ENCODE measurements around the gene ZSCAN18. TPM values are rescaled to one million over a fixed set of nuclear protein-coding genes. Genes with fewer than 3 reads are reported as not detected.

Gene ZSCAN18
- total and polyA plus RNA-seq, 3 donors from 2014 or later: 95.1 to 169 (median 150) TPM

DNA sequence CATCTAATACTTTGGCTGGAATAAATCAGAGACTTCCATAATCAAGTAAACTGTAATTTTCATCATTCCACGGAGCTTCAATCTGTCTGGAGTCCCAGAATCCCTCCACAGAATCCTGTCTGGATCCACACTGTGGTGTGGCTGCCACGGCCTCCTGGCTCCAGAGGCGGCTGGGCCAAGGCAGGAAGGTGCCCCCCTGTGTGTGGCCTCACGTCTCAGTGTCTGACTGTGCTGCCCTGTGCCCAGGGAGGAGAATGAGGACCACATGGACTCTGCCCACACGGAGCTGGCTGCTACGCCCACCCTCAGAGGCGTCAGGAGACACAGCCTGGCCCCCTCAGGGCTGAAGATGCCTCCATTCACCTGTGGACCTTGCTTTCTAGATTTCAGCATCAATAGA is 51.2 kb downstream of the ZSCAN18 start:
- no peaks in the 10 kb centered on the region for H3K9me3 ChIP-seq
- H3K36me3 ChIP-seq (ENCODE audit: low read depth, missing control alignments): no peaks in the 10 kb centered on the region
- WGBS, 2 donors: 89 to 94% methylated on average over 4 to 7 of the region's 7 CpGs
- TF ChIP-seq, protein P1, sequence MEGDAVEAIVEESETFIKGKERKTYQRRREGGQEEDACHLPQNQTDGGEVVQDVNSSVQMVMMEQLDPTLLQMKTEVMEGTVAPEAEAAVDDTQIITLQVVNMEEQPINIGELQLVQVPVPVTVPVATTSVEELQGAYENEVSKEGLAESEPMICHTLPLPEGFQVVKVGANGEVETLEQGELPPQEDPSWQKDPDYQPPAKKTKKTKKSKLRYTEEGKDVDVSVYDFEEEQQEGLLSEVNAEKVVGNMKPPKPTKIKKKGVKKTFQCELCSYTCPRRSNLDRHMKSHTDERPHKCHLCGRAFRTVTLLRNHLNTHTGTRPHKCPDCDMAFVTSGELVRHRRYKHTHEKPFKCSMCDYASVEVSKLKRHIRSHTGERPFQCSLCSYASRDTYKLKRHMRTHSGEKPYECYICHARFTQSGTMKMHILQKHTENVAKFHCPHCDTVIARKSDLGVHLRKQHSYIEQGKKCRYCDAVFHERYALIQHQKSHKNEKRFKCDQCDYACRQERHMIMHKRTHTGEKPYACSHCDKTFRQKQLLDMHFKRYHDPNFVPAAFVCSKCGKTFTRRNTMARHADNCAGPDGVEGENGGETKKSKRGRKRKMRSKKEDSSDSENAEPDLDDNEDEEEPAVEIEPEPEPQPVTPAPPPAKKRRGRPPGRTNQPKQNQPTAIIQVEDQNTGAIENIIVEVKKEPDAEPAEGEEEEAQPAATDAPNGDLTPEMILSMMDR (IDR thresholded peaks at IDR 0.05): no peak
- H3K27ac ChIP-seq: no peak overlapping the region
- no peaks in the 10 kb centered on the region for H3K27me3 ChIP-seq
- intact Hi-C loops (cut with DNase I; ENCODE audit: low total_unique reads): no loop called here
- no peak for DNase-seq
- no peaks in the 10 kb centered on the region for H3K4me1 ChIP-seq
- no peak overlapping the region for H3K4me3 ChIP-seq

DNA sequence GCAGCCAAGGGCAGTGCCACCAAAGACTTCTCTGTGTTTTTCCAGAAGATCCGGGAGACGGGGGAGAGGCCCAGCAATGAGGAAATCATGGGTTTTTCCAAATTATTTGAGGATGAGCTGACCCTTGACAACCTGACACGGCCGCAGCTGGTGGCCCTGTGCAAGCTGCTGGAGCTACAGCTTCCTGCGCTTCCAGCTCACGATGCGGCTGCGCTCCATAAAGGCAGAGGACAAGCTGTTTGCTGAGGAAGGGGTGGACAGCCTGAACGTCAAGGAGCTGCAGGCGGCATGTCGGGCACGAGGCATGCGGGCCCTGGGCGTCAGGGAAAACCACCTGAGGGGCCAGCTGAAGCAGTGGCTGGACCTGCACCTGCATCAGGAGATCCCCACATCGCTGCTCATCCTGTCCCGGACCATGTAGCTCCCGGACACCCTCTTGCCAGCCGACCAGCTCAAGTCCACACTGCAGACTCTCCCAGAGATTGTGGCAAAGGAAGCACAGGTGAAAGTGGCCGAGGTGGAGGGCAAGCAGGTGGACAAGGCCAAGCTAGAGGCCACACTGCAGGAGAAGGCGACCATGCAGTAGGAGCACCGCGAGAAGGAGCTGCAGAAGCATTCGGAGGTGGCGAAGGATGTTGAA is 52.5 kb downstream of the ZSCAN18 start:
- H3K9me3 ChIP-seq: no peaks in the 10 kb centered on the region
- no peak overlapping the region for H3K4me3 ChIP-seq
- H3K4me1 ChIP-seq: no peaks in the 10 kb centered on the region
- H3K27ac ChIP-seq: no peak overlapping the region
- intact Hi-C loops (cut with DNase I; ENCODE audit: low total_unique reads): no loop called here
- 85 to 94% methylated on average over 12 to 24 of the region's 24 CpGs for WGBS, 2 donors
- no peaks in the 10 kb centered on the region for H3K36me3 ChIP-seq (ENCODE audit: low read depth, missing control alignments)
- DNase-seq: no peak
- no peaks in the 10 kb centered on the region for H3K27me3 ChIP-seq
- no peak for TF ChIP-seq POLR2A (IDR thresholded peaks at IDR 0.05)
- TF ChIP-seq, protein P1 (IDR thresholded peaks at IDR 0.05): no peak

DNA sequence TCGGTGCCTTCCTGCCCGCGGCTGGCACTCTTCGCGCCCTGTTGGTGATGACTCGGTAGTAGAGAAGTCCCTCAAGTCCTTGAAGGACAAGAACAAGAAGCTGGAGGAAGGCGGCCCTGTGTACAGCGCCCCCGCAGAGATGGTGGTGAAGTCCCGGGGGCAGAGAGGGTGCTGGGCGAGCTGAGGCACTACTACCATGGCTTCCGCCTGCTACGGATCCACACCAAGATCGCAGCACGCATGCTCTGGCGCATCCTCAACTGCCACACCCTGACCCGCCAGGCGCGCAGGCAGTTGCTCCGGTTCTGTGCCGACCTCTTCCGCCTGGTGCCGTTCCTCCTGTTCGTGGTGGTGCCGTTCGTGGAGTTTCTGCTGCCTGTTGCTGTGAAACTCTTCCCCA is 53.1 kb downstream of the ZSCAN18 start:
- Histone ChIP-seq H3K36me3 (ENCODE audit: low read depth, missing control alignments) (no peaks in the 10 kb centered on the region), H3K9me3 (no peaks in the 10 kb centered on the region), H3K4me1 (no peaks in the 10 kb centered on the region), H3K27me3 (no peaks in the 10 kb centered on the region), H3K27ac (no peak overlapping the region), H3K4me3 (peak overlapping the region; percentile 29 to 45)
- peak; percentile 39 for DNase-seq
- TF ChIP-seq POLR2A (IDR thresholded peaks at IDR 0.05): no peak
- TF ChIP-seq, protein P1 (IDR thresholded peaks at IDR 0.05): no peak
- intact Hi-C loops (cut with DNase I; ENCODE audit: low total_unique reads): no loop called here
- 50 to 78% methylated on average over 6 to 26 of the region's 26 CpGs for WGBS, 2 donors

DNA sequence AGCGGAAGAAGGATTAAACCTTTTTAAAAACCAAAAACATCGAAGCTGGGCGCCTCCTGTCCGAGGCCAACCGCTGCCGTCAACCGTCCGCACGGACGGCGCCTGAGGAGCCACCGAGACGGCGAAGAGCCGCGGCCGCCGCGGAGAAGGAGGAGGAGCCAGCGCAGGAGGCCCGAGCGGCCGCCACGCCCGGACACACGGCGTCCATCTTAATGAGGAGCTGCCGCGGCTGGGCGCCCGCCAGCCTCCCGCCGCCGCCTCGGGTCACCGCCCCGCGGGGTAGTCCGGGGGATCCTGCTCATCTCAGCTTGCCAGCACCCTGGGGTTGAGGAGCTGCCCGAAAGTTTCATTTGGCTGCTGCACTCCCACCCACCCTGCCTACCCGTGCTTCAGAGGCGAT is 53.6 kb downstream of the ZSCAN18 start:
- TF ChIP-seq, protein P1 (IDR thresholded peaks at IDR 0.05): no peak
- no peak for TF ChIP-seq POLR2A (IDR thresholded peaks at IDR 0.05)
- Histone ChIP-seq H3K4me1 (no peaks in the 10 kb centered on the region), H3K27me3 (no peaks in the 10 kb centered on the region), H3K36me3 (ENCODE audit: low read depth, missing control alignments) (no peaks in the 10 kb centered on the region), H3K4me3 (peak overlapping the region; percentile 29 to 45), H3K27ac (no peak overlapping the region), H3K9me3 (no peaks in the 10 kb centered on the region)
- 31 to 61% methylated on average over 15 to 40 of the region's 42 CpGs for WGBS, 2 donors
- intact Hi-C loops (cut with DNase I; ENCODE audit: low total_unique reads): no loop called here
- no peak for DNase-seq
